GM12874 (cell line): ENCODE measurements around the gene PPFIBP2.

Experiments used
- CTCF ChIP-seq: IDR thresholded peaks from 2 replicates; pipeline ENCODE4 v1.5.1; 2011; ENCODE audit warnings: low read depth, mild to moderate bottlenecking, control low read depth, low read length, moderate library complexity; ENCODE audit not compliant: insufficient read depth

Gene PPFIBP2

GRCh38 chr11:7558046-7558445 lies 44.2 kb downstream of the PPFIBP2 start:
- no peak for TF ChIP-seq CTCF

GRCh38 chr11:7559398-7560283 lies 45.8 kb downstream of the PPFIBP2 start:
- no peak for TF ChIP-seq CTCF

GRCh38 chr11:7561562-7561961 lies 47.8 kb downstream of the PPFIBP2 start:
- no peak for TF ChIP-seq CTCF

- no peak for TF ChIP-seq CTCF
Measured at GRCh38 chr11:7563281-7563680, 49.5 kb downstream of the PPFIBP2 start.

GRCh38 chr11:7564803-7565202 lies 51.0 kb downstream of the PPFIBP2 start:
- TF ChIP-seq CTCF, result no peak

- TF ChIP-seq CTCF, result no peak
Measured at GRCh38 chr11:7567311-7567710, 53.5 kb downstream of the PPFIBP2 start.

GRCh38 chr11:7569044-7569443 lies 55.2 kb downstream of the PPFIBP2 start:
- no peak for TF ChIP-seq CTCF

- TF ChIP-seq CTCF, result no peak
Measured at GRCh38 chr11:7570241-7570640, 56.4 kb downstream of the PPFIBP2 start.
